ENCODE data around the gene ALPK3. TPM values are rescaled to one million over a fixed set of nuclear protein-coding genes. Genes with fewer than 3 reads are reported as not detected.

ALPK3 gene
- polyA plus RNA-seq, 1 donor from 2014 or later, result not detected

DNA sequence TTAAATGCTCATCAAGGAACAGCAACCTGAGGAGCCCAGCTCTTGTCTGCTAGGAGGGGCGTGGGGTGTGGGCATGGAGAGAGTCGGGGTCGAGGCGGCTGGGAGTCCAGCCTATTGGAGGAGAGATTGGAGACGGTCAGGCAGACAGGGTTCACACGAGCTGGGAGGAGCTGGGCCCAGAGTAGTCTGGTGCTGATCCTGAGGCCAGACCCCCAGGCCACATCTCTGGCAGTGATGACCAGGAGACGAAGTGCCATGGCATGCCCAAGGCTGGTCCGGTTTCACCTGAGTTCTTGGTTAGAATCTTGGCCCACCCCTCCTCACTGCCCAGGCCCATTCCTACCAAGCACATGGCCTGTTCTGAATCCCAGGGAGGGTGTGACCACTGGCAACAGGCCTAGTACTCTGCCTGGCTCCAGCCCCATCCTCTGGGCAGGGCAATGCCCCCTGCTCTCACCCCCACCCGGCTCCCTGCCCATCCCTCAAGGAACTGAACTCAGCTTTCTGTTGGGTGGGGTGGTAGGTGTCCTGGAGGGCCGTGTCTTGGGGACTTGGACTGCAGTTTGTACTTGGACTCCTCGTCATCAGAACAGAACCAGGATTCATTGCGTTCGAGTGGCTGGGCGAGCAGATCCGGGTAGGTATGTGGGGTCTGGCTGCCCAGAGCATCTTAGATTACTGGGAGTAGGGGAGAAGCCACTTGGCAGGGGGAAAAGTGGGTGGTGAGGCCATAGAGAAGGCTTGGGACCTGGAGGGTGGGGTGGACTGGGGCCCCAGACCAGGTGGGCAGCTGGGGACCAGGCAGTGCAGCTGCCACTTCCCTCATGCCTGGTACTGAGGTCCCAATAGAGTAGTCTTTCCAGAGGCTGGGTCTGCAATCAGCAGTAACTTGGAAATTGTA lies 88.1 kb downstream of the ALPK3 start:
- no peak overlapping the region for H3K4me3 ChIP-seq (ENCODE audit: low read length)

DNA sequence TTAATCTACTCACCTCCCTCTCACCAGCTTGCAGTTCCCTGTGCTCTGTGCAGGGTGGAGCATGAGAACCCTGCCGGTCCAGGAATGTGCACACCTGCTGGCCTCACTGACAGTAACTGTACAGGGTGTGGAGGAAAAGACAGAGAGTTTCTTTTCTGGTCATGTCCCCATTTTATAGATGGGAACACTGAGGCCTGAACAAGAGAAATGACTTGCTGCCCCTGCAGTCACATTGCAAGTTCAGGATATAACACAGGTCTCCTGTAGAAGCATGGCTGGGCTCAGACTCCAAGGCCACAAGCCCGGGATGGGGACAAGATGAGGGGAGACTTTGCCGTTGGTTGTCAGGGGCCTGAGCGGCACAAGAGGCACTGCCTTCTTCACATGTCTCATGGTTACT lies 90.6 kb downstream of the ALPK3 start:
- no peaks in the 10 kb centered on the region for H3K27me3 ChIP-seq (ENCODE audit: insufficient read depth, low read depth, low read length)
- no peak overlapping the region for H3K27ac ChIP-seq (ENCODE audit: low read length)
- no peak overlapping the region for H3K9ac ChIP-seq (ENCODE audit: low read length)
- H3K4me3 ChIP-seq (ENCODE audit: low read length), result no peak overlapping the region
- H3K9me3 ChIP-seq (ENCODE audit: low read length), result no peaks in the 10 kb centered on the region
- H4K20me1 ChIP-seq (ENCODE audit: insufficient read depth), result no peaks in the 10 kb centered on the region
- no peaks in the 10 kb centered on the region for H3F3A ChIP-seq (ENCODE audit: insufficient read depth, low read length, poor library complexity, severe bottlenecking)
- no peak overlapping the region for H2AFZ ChIP-seq (ENCODE audit: low read depth, low read length)
- H3K9me2 ChIP-seq (ENCODE audit: insufficient read depth, low read length), result no peaks in the 10 kb centered on the region
- no peaks in the 10 kb centered on the region for H3K79me2 ChIP-seq (replicated peaks; ENCODE audit: insufficient read depth, low read length)
- no peak overlapping the region for H3K4me2 ChIP-seq (ENCODE audit: low read length)
- H3K36me3 ChIP-seq (ENCODE audit: insufficient read depth, low read length), result no peaks in the 10 kb centered on the region
- TF ChIP-seq, protein P1, sequence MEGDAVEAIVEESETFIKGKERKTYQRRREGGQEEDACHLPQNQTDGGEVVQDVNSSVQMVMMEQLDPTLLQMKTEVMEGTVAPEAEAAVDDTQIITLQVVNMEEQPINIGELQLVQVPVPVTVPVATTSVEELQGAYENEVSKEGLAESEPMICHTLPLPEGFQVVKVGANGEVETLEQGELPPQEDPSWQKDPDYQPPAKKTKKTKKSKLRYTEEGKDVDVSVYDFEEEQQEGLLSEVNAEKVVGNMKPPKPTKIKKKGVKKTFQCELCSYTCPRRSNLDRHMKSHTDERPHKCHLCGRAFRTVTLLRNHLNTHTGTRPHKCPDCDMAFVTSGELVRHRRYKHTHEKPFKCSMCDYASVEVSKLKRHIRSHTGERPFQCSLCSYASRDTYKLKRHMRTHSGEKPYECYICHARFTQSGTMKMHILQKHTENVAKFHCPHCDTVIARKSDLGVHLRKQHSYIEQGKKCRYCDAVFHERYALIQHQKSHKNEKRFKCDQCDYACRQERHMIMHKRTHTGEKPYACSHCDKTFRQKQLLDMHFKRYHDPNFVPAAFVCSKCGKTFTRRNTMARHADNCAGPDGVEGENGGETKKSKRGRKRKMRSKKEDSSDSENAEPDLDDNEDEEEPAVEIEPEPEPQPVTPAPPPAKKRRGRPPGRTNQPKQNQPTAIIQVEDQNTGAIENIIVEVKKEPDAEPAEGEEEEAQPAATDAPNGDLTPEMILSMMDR (IDR thresholded peaks at IDR 0.05; ENCODE audit: poor library complexity, severe bottlenecking), result no peak
- TF ChIP-seq RAD21 (conservative IDR thresholded peaks at IDR 0.05) (no peak), TAF1 (IDR thresholded peaks at IDR 0.05; ENCODE audit: low read depth) (no peak), SMC3 (conservative IDR thresholded peaks at IDR 0.05; ENCODE audit: poor library complexity) (no peak), MXI1 (conservative IDR thresholded peaks at IDR 0.05; ENCODE audit: poor library complexity, severe bottlenecking) (no peak), EP300 (conservative IDR thresholded peaks at IDR 0.05; ENCODE audit: poor library complexity, severe bottlenecking) (no peak), EZH2 (IDR thresholded peaks at IDR 0.05; ENCODE audit: borderline replicate concordance, insufficient read depth, low read length, poor library complexity, severe bottlenecking) (no peak), POLR2AphosphoS5 (IDR thresholded peaks at IDR 0.05) (no peak)
- TF ChIP-seq, protein P2, sequence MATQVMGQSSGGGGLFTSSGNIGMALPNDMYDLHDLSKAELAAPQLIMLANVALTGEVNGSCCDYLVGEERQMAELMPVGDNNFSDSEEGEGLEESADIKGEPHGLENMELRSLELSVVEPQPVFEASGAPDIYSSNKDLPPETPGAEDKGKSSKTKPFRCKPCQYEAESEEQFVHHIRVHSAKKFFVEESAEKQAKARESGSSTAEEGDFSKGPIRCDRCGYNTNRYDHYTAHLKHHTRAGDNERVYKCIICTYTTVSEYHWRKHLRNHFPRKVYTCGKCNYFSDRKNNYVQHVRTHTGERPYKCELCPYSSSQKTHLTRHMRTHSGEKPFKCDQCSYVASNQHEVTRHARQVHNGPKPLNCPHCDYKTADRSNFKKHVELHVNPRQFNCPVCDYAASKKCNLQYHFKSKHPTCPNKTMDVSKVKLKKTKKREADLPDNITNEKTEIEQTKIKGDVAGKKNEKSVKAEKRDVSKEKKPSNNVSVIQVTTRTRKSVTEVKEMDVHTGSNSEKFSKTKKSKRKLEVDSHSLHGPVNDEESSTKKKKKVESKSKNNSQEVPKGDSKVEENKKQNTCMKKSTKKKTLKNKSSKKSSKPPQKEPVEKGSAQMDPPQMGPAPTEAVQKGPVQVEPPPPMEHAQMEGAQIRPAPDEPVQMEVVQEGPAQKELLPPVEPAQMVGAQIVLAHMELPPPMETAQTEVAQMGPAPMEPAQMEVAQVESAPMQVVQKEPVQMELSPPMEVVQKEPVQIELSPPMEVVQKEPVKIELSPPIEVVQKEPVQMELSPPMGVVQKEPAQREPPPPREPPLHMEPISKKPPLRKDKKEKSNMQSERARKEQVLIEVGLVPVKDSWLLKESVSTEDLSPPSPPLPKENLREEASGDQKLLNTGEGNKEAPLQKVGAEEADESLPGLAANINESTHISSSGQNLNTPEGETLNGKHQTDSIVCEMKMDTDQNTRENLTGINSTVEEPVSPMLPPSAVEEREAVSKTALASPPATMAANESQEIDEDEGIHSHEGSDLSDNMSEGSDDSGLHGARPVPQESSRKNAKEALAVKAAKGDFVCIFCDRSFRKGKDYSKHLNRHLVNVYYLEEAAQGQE (IDR thresholded peaks at IDR 0.05; ENCODE audit: borderline replicate concordance), result no peak

More for the DNA sequence above, 88.1 kb downstream of the ALPK3 start:
- Histone ChIP-seq H3F3A (ENCODE audit: insufficient read depth, low read length, poor library complexity, severe bottlenecking) (no peaks in the 10 kb centered on the region), H3K27me3 (ENCODE audit: insufficient read depth, low read depth, low read length) (no peaks in the 10 kb centered on the region), H3K36me3 (ENCODE audit: insufficient read depth, low read length) (no peaks in the 10 kb centered on the region), H3K9ac (ENCODE audit: low read length) (no peak overlapping the region), H3K27ac (ENCODE audit: low read length) (no peak overlapping the region), H3K79me2 (replicated peaks; ENCODE audit: insufficient read depth, low read length) (no peaks in the 10 kb centered on the region), H3K4me2 (ENCODE audit: low read length) (no peak overlapping the region), H3K9me3 (ENCODE audit: low read length) (no peaks in the 10 kb centered on the region), H3K9me2 (ENCODE audit: insufficient read depth, low read length) (no peaks in the 10 kb centered on the region), H4K20me1 (ENCODE audit: insufficient read depth) (no peaks in the 10 kb centered on the region), H2AFZ (ENCODE audit: low read depth, low read length) (no peak overlapping the region)
- TF ChIP-seq, protein P1 (IDR thresholded peaks at IDR 0.05; ENCODE audit: poor library complexity, severe bottlenecking), result no peak
- TF ChIP-seq, protein P2 (IDR thresholded peaks at IDR 0.05; ENCODE audit: borderline replicate concordance), result no peak
- TF ChIP-seq POLR2AphosphoS5 (IDR thresholded peaks at IDR 0.05) (no peak), EP300 (conservative IDR thresholded peaks at IDR 0.05; ENCODE audit: poor library complexity, severe bottlenecking) (no peak), MXI1 (conservative IDR thresholded peaks at IDR 0.05; ENCODE audit: poor library complexity, severe bottlenecking) (no peak), EZH2 (IDR thresholded peaks at IDR 0.05; ENCODE audit: borderline replicate concordance, insufficient read depth, low read length, poor library complexity, severe bottlenecking) (no peak), RAD21 (conservative IDR thresholded peaks at IDR 0.05) (no peak), SMC3 (conservative IDR thresholded peaks at IDR 0.05; ENCODE audit: poor library complexity) (no peak), TAF1 (IDR thresholded peaks at IDR 0.05; ENCODE audit: low read depth) (no peak)
